Measurements from ENCODE around the gene CCDC33.

- TF ChIP-seq ZNF274 (IDR thresholded peaks at IDR 0.05; ENCODE audit: low read depth, low read length) = no peak
- no peak for TF ChIP-seq YY1 (IDR thresholded peaks at IDR 0.05; ENCODE audit: insufficient read depth, insufficient read length)
- no peak for TF ChIP-seq SUZ12 (IDR thresholded peaks at IDR 0.05; ENCODE audit: extremely low read depth, insufficient read depth, insufficient read length)
Observed at GRCh38 chr15:74210729-74211128, 25.4 kb upstream of the CCDC33 start.
